Small intestine (tissue), 16 donors: ENCODE data around the gene ATXN7. TPM values are rescaled to one million over a fixed set of nuclear protein-coding genes. Genes with fewer than 3 reads are reported as not detected.

ENCODE experiments used
- DNase-seq, 2 donors: peaks; one replicate each; pipeline versions ENCODE4 v3.0.0 to v3.0.0-alpha.2; 2013
- FAIRE-seq: peaks from 2 replicates; lab custom pipeline; 2012; peaks lifted over from hg19 to GRCh38; lab: Jason Lieb, UNC
- H3K27ac ChIP-seq, 3 donors: one replicate each; pipeline ENCODE4 v1.5.1; 2013; ENCODE audit warnings: low read length in 2 of 3, mild to moderate bottlenecking in 2 of 3, control low read depth in 1 of 3, inconsistent platforms in 1 of 3, low read depth in 1 of 3, moderate library complexity in 1 of 3
- H3K27me3 ChIP-seq, 3 donors: one replicate each; pipeline ENCODE4 v1.6.1; 2013; ENCODE audit warnings: low read length in 3 of 3, inconsistent platforms in 1 of 3; ENCODE audit not compliant: control insufficient read depth in 3 of 3, insufficient read depth in 3 of 3
- H3K36me3 ChIP-seq, 3 donors: one replicate each; pipeline ENCODE4 v1.6.1; 2013; ENCODE audit warnings: low read length in 3 of 3, inconsistent platforms in 1 of 3, low read depth in 1 of 3, mild to moderate bottlenecking in 1 of 3, moderate library complexity in 1 of 3; ENCODE audit not compliant: control insufficient read depth in 3 of 3, insufficient read depth in 2 of 3
- H3K4me1 ChIP-seq, 3 donors: one replicate each; pipeline ENCODE4 v1.6.1; 2013; ENCODE audit warnings: low read length in 2 of 3, inconsistent platforms in 1 of 3, low read depth in 1 of 3, mild to moderate bottlenecking in 1 of 3, moderate library complexity in 1 of 3; ENCODE audit not compliant: control insufficient read depth in 3 of 3, insufficient read depth in 2 of 3
- H3K4me3 ChIP-seq, 3 donors: one replicate each; pipeline ENCODE4 v1.5.1; 2013; ENCODE audit warnings: low read length in 3 of 3, control low read depth in 1 of 3, inconsistent platforms in 1 of 3, low read depth in 1 of 3, mild to moderate bottlenecking in 1 of 3, moderate library complexity in 1 of 3
- H3K9me3 ChIP-seq, 2 donors: one replicate each; pipeline ENCODE4 v1.6.1; 2013; ENCODE audit warnings: low read depth in 1 of 2, low read length in 1 of 2; ENCODE audit not compliant: control insufficient read depth in 2 of 2, insufficient read depth in 1 of 2
- WGBS, 3 donors: extraction: QIAGEN DNeasy Blood & Tissue Kit; methylation state at CpG; one replicate each; pipeline ENCODE4 v1.1.7; 2013; 5-methylcytosine and 5-hydroxymethylcytosine counted together
- long read RNA-seq, 10 donors: transcript quantifications; one replicate each; lab custom pipeline, GENCODE V29; 2026
- polyA plus RNA-seq, 4 donors: library from polyadenylated mRNA; stranded (reverse) in 3 of 4; unstranded in 1 of 4; fragments of 200-250 nt in 3 of 4; fragments of 120-200 nt in 1 of 4; gene quantifications; one replicate each; pipeline versions ENCODE4 v1.2.1 to v1.2.3, GENCODE V29; 2013
- donor health status: healthy with polysubstance abuse.
- donor health status: control.
- donor health status: control.
- donor health status: Bipolar disorder and iron deficiency.
- donor health status: healthy.

The ATXN7 gene, protein sequence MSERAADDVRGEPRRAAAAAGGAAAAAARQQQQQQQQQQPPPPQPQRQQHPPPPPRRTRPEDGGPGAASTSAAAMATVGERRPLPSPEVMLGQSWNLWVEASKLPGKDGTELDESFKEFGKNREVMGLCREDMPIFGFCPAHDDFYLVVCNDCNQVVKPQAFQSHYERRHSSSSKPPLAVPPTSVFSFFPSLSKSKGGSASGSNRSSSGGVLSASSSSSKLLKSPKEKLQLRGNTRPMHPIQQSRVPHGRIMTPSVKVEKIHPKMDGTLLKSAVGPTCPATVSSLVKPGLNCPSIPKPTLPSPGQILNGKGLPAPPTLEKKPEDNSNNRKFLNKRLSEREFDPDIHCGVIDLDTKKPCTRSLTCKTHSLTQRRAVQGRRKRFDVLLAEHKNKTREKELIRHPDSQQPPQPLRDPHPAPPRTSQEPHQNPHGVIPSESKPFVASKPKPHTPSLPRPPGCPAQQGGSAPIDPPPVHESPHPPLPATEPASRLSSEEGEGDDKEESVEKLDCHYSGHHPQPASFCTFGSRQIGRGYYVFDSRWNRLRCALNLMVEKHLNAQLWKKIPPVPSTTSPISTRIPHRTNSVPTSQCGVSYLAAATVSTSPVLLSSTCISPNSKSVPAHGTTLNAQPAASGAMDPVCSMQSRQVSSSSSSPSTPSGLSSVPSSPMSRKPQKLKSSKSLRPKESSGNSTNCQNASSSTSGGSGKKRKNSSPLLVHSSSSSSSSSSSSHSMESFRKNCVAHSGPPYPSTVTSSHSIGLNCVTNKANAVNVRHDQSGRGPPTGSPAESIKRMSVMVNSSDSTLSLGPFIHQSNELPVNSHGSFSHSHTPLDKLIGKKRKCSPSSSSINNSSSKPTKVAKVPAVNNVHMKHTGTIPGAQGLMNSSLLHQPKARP
- 10 to 100 TPM in 1 of 4 donors, 1 to 10 TPM in 3; 2.4 to 17.0 (median 5.3) TPM for polyA plus RNA-seq
- long read RNA-seq, donor 1 = 0 reads
- long read RNA-seq, donor 2, partial matches to known transcripts = 0 of 1 reads
- long read RNA-seq, donor 2, other reads (novel, unspliced or antisense) = 0 of 1 reads
- long read RNA-seq, donor 3, transcript ATXN7-211 (1 exons, 3,268 nt) = major isoform, 8 of 10 reads
- long read RNA-seq, donor 3, partial matches to known transcripts = 0 of 10 reads
- long read RNA-seq, donor 3, other reads (novel, unspliced or antisense) = 0 of 10 reads
- long read RNA-seq, donor 4 = 0 reads
- long read RNA-seq, donor 5 = 0 reads
- long read RNA-seq, donor 6, transcript ATXN7-211 (1 exons, 3,268 nt) = major isoform, 5 of 6 reads
- long read RNA-seq, donor 6, partial matches to known transcripts = 0 of 6 reads
- long read RNA-seq, donor 6, other reads (novel, unspliced or antisense) = 0 of 6 reads
- long read RNA-seq, donor 7 = 0 reads
- long read RNA-seq, donor 8 = 0 reads
- long read RNA-seq, donor 9, partial matches to known transcripts = 0 of 2 reads
- long read RNA-seq, donor 9, other reads (novel, unspliced or antisense) = 0 of 2 reads
- long read RNA-seq, donor 10, transcript ATXN7-211 (1 exons, 3,268 nt) = major isoform, 8 of 9 reads
- long read RNA-seq, donor 10, partial matches to known transcripts = 0 of 9 reads
- long read RNA-seq, donor 10, other reads (novel, unspliced or antisense) = 0 of 9 reads

DNA sequence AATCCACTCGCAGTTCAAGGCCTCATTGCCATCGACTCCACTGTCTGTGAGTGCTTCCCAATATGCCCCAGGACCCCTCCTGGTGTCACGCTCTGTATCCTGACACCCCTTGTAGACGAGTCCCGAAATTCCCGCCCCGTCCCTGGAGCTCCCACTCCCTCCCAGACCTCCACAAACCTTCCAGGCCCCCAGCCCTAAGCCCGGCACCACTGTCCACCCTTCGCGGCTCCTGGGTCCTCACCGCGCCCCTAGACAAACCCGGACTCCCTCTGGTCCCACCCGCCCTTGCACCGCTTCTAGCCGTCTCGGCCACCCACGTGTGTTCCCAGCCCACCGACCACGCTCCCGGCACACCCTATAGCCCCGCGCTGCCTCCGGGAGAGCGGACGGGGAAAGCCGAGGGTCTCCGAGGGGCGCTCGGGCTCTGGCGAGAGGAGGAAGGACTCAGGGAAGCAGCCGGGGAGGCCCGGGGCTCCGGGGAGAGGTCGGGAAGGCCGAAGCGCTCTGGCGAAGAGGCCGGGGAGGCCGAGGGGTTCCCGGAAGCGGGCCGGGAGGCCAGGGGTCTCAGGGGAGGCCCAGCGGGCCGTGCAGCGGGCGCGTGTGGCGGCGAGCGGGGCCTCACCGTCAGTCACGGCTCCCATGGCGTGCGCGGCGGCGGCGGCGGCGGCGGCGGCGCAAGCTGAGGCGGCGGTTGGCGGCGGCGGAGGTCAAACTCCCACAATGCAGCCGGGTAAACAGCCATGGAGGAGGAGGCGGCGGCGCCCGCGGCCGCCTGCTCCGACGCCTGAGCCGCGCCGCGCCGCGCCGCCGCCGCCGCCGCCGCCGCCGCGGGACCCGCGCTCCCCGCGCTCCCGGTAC, at the start of gene ATXN7, which contains the start of gene THOC7:
TSS of gene ATXN7 (plus strand) at position 718 of the 858 bp plus-strand sequence. CDS start 48,732 bp downstream, outside the sequence.
TSS of gene THOC7 (minus strand) at position 656 of the 858 bp plus-strand sequence. CDS start at position 641, 15 bp downstream.
- H3K4me1 ChIP-seq = peaks cover 3 to 13% (median 13%) of the 10 kb centered on the region in 3 donors
- peaks cover 0 to 2% (median 0%) of the 10 kb centered on the region in 3 donors for H3K36me3 ChIP-seq
- no peaks in the 10 kb centered on the region for H3K9me3 ChIP-seq
- 0 to 1% (median 1%) methylated on average over 32 to 98 of the region's 98 CpGs for WGBS, 3 donors
- H3K27me3 ChIP-seq = no peaks in the 10 kb centered on the region
- FAIRE-seq = no peak
- H3K4me3 ChIP-seq = peak within 1 kb of the TSS; percentile 95 to 99 (median 96)
- DNase-seq = peak; percentile 68 to 87
- H3K27ac ChIP-seq = peak within 1 kb of the TSS; percentile 81 to 91 (median 87)

DNA sequence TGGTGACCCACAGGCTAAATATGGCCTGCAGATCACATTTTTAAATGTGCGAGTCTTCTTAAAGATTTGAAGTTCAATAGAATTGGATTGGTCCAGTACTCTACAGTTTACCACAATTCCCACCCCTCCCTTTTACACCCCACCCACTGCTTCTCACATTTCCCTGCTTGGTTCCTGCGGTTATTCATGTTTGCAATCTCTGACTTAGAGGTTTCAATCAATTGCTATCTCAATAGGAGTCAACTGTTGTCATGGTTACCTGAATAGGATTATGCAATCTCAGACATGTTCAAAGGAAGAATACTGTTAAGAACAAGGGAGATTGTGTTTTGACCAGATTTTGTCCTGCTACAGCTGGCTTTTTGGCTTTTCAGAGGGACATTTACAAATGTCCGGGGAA, 49.4 kb upstream of the ATXN7 start:
- H3K27ac ChIP-seq = no peak overlapping the region
- DNase-seq = peak in 1 of 2 donors; percentile 8
- WGBS, 3 donors = 88 to 95% (median 89%) methylated on average over 3 of the region's 3 CpGs
- no peak overlapping the region for H3K4me3 ChIP-seq
- no peaks in the 10 kb centered on the region for H3K9me3 ChIP-seq
- no peaks in the 10 kb centered on the region for H3K27me3 ChIP-seq
- H3K36me3 ChIP-seq = no peaks in the 10 kb centered on the region
- FAIRE-seq = no peak
- H3K4me1 ChIP-seq = no peaks in the 10 kb centered on the region

DNA sequence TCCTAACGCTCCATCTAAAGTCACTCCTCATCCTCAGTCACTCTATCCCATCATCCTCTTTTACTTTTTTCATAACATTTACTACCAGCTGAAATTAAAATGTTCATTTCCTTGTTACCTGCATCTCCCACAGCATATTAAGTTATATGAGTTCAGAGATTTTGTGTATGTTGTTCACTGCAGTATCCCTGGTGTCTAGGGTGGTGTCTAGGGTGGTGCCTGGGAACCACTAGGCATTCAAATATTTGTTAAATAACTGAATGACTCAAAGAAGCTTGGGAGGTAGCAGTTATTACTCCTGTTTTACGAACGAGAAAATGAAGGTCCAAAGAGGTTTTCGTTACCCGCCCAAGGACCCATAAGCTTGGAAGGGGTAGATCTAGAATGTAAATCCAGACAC, 46.4 kb upstream of the ATXN7 start:
- no peak for DNase-seq
- H3K4me3 ChIP-seq = no peak overlapping the region
- no peaks in the 10 kb centered on the region for H3K9me3 ChIP-seq
- H3K27ac ChIP-seq = no peak overlapping the region
- FAIRE-seq = no peak
- WGBS, 3 donors = 84 to 89% (median 86%) methylated on average over 5 of the region's 5 CpGs
- H3K4me1 ChIP-seq = no peaks in the 10 kb centered on the region
- no peaks in the 10 kb centered on the region for H3K27me3 ChIP-seq
- no peaks in the 10 kb centered on the region for H3K36me3 ChIP-seq

DNA sequence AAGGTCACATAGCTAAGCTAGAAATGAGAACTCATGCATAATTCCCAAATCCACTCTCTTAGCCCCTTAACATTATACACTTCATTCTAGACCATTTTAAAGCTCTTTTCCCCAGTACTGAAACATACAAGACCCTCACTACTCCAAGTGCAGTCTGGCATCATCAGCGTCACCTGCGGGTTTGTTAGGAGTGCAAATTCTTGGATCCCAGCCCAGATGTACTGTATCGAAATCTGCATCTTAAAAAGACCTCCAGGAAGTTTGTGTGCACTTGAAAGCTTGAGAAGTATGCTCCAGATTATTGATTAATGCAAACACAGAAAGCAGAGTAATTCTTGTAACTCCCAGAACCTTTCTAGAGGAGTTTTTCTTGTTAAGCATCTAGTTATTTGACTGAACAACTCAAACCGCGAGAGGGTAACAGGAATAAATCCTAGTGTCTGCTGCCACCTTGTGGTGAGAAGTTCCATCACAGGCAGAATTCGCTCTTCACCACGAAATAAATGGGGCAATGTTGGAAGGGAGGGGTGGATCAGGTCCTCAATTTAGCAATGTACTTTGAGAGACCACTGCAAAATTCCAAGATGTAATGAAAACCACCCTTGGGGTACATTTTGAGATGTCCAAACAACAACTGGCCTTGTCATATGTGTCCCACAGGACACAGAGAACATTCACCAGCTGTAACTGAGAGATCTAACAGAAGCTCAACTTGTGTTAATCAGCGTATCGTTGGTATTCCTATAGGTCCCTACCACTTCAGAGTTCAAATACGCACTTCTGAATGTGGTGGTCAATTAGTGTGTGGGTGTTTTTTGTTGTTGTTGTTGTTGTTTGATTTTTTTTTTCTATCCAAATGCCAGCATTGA, 45.2 kb upstream of the ATXN7 start:
- H3K9me3 ChIP-seq = no peaks in the 10 kb centered on the region
- no peaks in the 10 kb centered on the region for H3K4me1 ChIP-seq
- WGBS, 3 donors = 28 to 35% (median 33%) methylated on average over 10 of the region's 10 CpGs
- H3K4me3 ChIP-seq = no peak overlapping the region
- peak; percentile 71 for FAIRE-seq
- DNase-seq = peak; percentile 63 to 72
- H3K36me3 ChIP-seq = no peaks in the 10 kb centered on the region
- H3K27ac ChIP-seq = no peak overlapping the region
- no peaks in the 10 kb centered on the region for H3K27me3 ChIP-seq

DNA sequence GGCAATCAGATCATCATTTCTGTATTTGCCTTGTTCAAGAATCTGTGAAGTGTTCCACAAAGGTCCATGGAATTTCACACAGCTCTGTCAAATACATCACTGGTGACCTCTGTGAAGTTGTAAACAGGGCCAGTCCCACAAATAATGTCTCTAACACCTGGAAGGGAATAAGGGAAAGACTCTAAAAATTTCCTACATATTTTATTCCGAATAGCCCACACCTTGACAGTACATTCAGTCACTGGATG, 44.6 kb upstream of the ATXN7 start, which contains the start of gene C3orf49:
TSS of gene C3orf49 (plus strand) at position 149 of the 248 bp plus-strand sequence. CDS start 173 bp downstream, outside the sequence.
- no peak within 1 kb of the TSS for H3K4me3 ChIP-seq
- no peaks in the 10 kb centered on the region for H3K9me3 ChIP-seq
- no peak within 1 kb of the TSS for H3K27ac ChIP-seq
- 94 to 100% (median 97%) methylated on average over 1 of the region's 1 CpG for WGBS, 3 donors
- no peaks in the 10 kb centered on the region for H3K27me3 ChIP-seq
- no peak for DNase-seq
- no peaks in the 10 kb centered on the region for H3K4me1 ChIP-seq
- no peak for FAIRE-seq
- H3K36me3 ChIP-seq = no peaks in the 10 kb centered on the region

DNA sequence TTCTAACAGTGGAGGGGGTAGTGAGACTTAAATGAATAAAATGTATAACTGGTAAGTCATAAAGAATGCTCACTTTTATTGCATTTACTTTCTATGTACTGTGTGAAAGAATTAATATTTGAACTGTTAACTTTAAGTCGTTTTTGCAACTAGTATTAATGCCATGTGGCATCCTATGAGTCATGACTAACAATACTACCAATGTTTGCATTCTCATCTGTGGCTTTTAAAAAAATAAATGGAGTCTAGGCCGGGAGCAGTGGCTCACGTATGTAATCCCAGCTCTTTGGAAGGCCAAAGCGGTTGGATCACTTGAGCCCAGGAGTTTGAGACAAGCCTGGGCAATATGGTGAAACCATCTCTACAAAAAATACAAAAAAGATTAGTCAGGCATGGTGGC, 39.4 kb upstream of the ATXN7 start:
- Histone ChIP-seq H3K27ac (no peak overlapping the region), H3K27me3 (no peaks in the 10 kb centered on the region), H3K4me1 (no peaks in the 10 kb centered on the region), H3K4me3 (no peak overlapping the region), H3K9me3 (no peaks in the 10 kb centered on the region), H3K36me3 (peaks cover 0 to 6% (median 2%) of the 10 kb centered on the region in 3 donors)
- 72 to 82% (median 76%) methylated on average over 4 of the region's 4 CpGs for WGBS, 3 donors
- no peak for DNase-seq
- no peak for FAIRE-seq
